Endodermal cell (in vitro differentiated cells): Measurements from ENCODE around the gene POMT2. TPM values are rescaled to one million over a fixed set of nuclear protein-coding genes. Genes with fewer than 3 reads are reported as not detected.
A peak's percentile ranks its signal among the peaks of the same experiment; 100 is the strongest.

Experiments
- DNase-seq: peaks from one replicate; pipeline ENCODE4 v3.0.0-alpha.2; 2017
- H3K27ac ChIP-seq: 2 replicates; pipeline ENCODE4 v1.5.1; 2013; ENCODE audit warnings: mild to moderate bottlenecking, low read depth, low read length, moderate library complexity
- H3K27me3 ChIP-seq: 2 replicates; pipeline ENCODE4 v1.6.1; 2013; ENCODE audit warnings: mild to moderate bottlenecking, low read length, moderate library complexity; ENCODE audit not compliant: insufficient read depth, control insufficient read depth, poor library complexity, severe bottlenecking
- H3K36me3 ChIP-seq: 2 replicates; pipeline ENCODE4 v1.7.0; 2013; ENCODE audit warnings: mild to moderate bottlenecking, low read length, moderate library complexity; ENCODE audit not compliant: control insufficient read depth, insufficient read depth
- H3K4me1 ChIP-seq: one replicate; pipeline ENCODE4 v1.7.0; 2013; ENCODE audit warnings: low read length; ENCODE audit not compliant: control insufficient read depth, insufficient read depth
- H3K4me3 ChIP-seq: 2 replicates; pipeline ENCODE4 v1.5.1; 2013; ENCODE audit warnings: mild to moderate bottlenecking, low read length, moderate library complexity
- H3K9ac ChIP-seq: 2 replicates; pipeline ENCODE4 v1.6.1; 2013; ENCODE audit warnings: mild to moderate bottlenecking, low read length, moderate library complexity; ENCODE audit not compliant: poor library complexity, severe bottlenecking; ENCODE audit errors: extremely low read depth
- H3K9me3 ChIP-seq: 2 replicates; pipeline ENCODE4 v1.6.1; 2013; ENCODE audit warnings: mild to moderate bottlenecking, low read length, moderate library complexity; ENCODE audit not compliant: control insufficient read depth
- H3K27ac Mint-ChIP-seq: 2 replicates; pipeline ENCODE4 v1.8.0; 2020; ENCODE audit warnings: mixed read lengths
- H3K27me3 Mint-ChIP-seq: 2 replicates; pipeline ENCODE4 v1.8.0; 2021; ENCODE audit warnings: mild to moderate bottlenecking, mixed read lengths; ENCODE audit not compliant: insufficient read depth
- H3K36me3 Mint-ChIP-seq: 2 replicates; pipeline ENCODE4 v1.8.0; 2020; ENCODE audit warnings: low read depth, mixed read lengths
- H3K4me1 Mint-ChIP-seq: 2 replicates; pipeline ENCODE4 v1.8.0; 2020; ENCODE audit warnings: mixed read lengths
- H3K4me3 Mint-ChIP-seq: 2 replicates; pipeline ENCODE4 v1.8.0; 2020; ENCODE audit warnings: mild to moderate bottlenecking, moderate library complexity, mixed read lengths
- H3K9me3 Mint-ChIP-seq: 2 replicates; pipeline ENCODE4 v1.8.0; 2020; ENCODE audit warnings: mild to moderate bottlenecking, mixed read lengths
- WGBS, 2 experiments: methylation state at CpG; one replicate each; pipeline versions ENCODE4 v1.1.5 to v1.1.7; 2013; ENCODE audit warnings: missing lambda C conversion rate in 2 of 2, mixed read lengths in 1 of 2; ENCODE audit not compliant: insufficient coverage in 1 of 2, insufficient read length in 1 of 2; 5-methylcytosine and 5-hydroxymethylcytosine counted together
- total RNA-seq, 2 donors: library from RNA; stranded (reverse); fragmentation: NEBNext Ultra II Directional in 1 of 2; extraction: Animal tissue kit (Norgen Biotek cat#: 25700) in 1 of 2; gene quantifications; 2 replicates in 1 of 2; 3 replicates in 1 of 2; pipeline ENCODE4 v1.2.1, GENCODE V29; 2021
- TF ChIP-seq, protein P1 (sequence below): fragments of 200-600 bp; sonication (generic); conservative IDR thresholded peaks from 2 replicates; pipeline ENCODE4 v1.5.0; 2021; ENCODE audit warnings: antibody characterized with exemption, mild to moderate bottlenecking

POMT2 gene
- total RNA-seq, 2 donors from 2014 or later, result 58.5 to 70.6 TPM

DNA sequence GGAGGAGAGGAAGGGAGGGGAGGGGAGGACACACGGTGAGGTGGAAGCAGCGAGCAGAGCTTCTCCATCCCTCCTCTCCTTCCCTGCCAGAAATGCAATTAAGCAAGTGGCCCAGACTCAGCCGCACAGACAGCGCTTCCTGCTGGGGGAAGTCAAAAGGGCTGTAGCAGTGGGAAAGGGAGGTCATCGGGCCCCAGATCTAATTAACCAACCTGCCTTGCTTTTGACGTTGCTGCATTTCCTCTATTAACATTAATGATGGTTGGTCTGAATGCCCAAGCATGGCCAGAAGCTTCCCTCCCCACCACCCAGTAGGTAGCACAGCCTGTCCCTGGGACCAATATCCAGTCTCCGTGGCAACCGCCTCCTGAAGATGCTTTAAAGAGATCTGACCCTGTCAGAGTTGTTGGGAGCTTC lies 45.1 kb downstream of the POMT2 start:
- H3K27ac Mint-ChIP-seq, result no peak overlapping the region
- WGBS, 2 experiments, result 66 to 81% methylated on average over 4 to 8 of the region's 8 CpGs
- Histone ChIP-seq H3K36me3 (peaks cover 26% of the 10 kb centered on the region), H3K27me3 (peaks cover 27% of the 10 kb centered on the region), H3K9me3 (no peaks in the 10 kb centered on the region), H3K4me1 (no peaks in the 10 kb centered on the region), H3K27ac (peak overlapping the region; percentile 47), H3K9ac (no peak overlapping the region), H3K4me3 (no peak overlapping the region)
- H3K9me3 Mint-ChIP-seq, result no peaks in the 10 kb centered on the region
- TF ChIP-seq, protein P1, sequence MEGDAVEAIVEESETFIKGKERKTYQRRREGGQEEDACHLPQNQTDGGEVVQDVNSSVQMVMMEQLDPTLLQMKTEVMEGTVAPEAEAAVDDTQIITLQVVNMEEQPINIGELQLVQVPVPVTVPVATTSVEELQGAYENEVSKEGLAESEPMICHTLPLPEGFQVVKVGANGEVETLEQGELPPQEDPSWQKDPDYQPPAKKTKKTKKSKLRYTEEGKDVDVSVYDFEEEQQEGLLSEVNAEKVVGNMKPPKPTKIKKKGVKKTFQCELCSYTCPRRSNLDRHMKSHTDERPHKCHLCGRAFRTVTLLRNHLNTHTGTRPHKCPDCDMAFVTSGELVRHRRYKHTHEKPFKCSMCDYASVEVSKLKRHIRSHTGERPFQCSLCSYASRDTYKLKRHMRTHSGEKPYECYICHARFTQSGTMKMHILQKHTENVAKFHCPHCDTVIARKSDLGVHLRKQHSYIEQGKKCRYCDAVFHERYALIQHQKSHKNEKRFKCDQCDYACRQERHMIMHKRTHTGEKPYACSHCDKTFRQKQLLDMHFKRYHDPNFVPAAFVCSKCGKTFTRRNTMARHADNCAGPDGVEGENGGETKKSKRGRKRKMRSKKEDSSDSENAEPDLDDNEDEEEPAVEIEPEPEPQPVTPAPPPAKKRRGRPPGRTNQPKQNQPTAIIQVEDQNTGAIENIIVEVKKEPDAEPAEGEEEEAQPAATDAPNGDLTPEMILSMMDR, result peak; percentile 55
- peaks cover 15% of the 10 kb centered on the region for H3K36me3 Mint-ChIP-seq
- peaks cover 34% of the 10 kb centered on the region for H3K27me3 Mint-ChIP-seq
- no peak for DNase-seq
- no peak overlapping the region for H3K4me3 Mint-ChIP-seq
- no peaks in the 10 kb centered on the region for H3K4me1 Mint-ChIP-seq

DNA sequence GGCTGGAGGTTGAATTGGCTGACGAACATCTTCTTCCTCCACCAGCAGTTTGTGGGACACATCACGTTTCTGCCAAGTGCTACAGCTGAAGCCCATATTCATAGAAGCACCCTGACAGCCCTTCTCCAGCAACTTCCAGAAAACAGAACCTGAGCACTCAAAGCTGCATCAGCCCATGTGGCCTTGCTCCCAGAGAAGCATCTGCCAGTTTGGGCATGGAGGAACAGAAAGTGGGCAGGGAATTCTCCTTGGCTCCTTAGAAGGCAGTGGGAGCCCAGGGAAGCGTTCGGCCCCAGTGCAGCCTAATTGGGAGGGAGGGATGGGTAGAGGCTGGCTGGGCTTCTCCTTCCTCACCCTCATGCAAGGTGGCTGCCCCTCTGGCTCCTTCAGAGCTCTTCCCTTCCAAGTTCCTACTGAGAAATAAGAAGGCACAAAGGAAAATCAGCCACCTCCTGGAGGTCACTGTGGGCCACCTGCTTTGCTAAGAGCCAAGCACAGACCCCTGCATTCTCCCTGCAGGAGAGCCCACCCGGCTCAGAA lies 45.6 kb downstream of the POMT2 start:
- no peaks in the 10 kb centered on the region for H3K4me1 Mint-ChIP-seq
- Histone ChIP-seq H3K36me3 (peaks cover 21% of the 10 kb centered on the region), H3K4me1 (no peaks in the 10 kb centered on the region), H3K9me3 (no peaks in the 10 kb centered on the region), H3K27ac (peak overlapping the region; percentile 47), H3K27me3 (peaks cover 32% of the 10 kb centered on the region), H3K4me3 (no peak overlapping the region), H3K9ac (no peak overlapping the region)
- TF ChIP-seq, protein P1, result no peak
- no peaks in the 10 kb centered on the region for H3K9me3 Mint-ChIP-seq
- WGBS, 2 experiments, result 84% methylated on average over 5 of the region's 5 CpGs; no CpG with 5 or more reads in 1 of the 2 experiments
- peaks cover 39% of the 10 kb centered on the region for H3K27me3 Mint-ChIP-seq
- no peak overlapping the region for H3K27ac Mint-ChIP-seq
- H3K4me3 Mint-ChIP-seq, result no peak overlapping the region
- no peak for DNase-seq
- H3K36me3 Mint-ChIP-seq, result peaks cover 13% of the 10 kb centered on the region

DNA sequence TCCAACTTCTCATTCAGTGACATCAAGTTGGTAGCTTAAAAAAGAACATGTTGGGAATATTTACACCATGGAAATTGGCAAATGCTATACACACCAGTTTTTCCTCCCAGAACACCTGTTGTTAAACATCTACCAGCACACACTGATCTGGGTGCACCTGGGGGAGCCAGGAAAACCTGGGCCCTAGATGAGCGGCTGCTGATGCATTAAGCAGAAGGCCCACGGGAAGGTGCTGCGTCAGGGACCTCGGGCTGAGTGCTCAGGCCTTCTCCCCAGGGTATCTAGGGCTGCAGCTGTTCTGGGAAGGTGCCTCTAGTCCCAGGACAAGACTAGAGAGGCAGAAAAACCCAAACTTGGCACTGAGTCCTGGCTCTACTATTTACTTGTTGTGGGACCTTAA lies 46.9 kb downstream of the POMT2 start:
- 81 to 92% methylated on average over 4 of the region's 4 CpGs for WGBS, 2 experiments
- peaks cover 45% of the 10 kb centered on the region for H3K27me3 ChIP-seq
- H3K4me1 ChIP-seq, result no peaks in the 10 kb centered on the region
- peaks cover 8% of the 10 kb centered on the region for H3K36me3 ChIP-seq
- H3K4me3 ChIP-seq, result no peak overlapping the region
- Mint-ChIP-seq H3K4me1 (peaks cover 3% of the 10 kb centered on the region), H3K9me3 (no peaks in the 10 kb centered on the region), H3K27ac (no peak overlapping the region), H3K4me3 (no peak overlapping the region), H3K27me3 (peaks cover 51% of the 10 kb centered on the region), H3K36me3 (peaks cover 5% of the 10 kb centered on the region)
- H3K9ac ChIP-seq, result no peak overlapping the region
- no peak overlapping the region for H3K27ac ChIP-seq
- no peaks in the 10 kb centered on the region for H3K9me3 ChIP-seq
- TF ChIP-seq, protein P1, result no peak
- no peak for DNase-seq
